H1 (cell line): ENCODE data around the gene NOL9. TPM values are rescaled to one million over a fixed set of nuclear protein-coding genes. Genes with fewer than 3 reads are reported as not detected.

Source experiments
- CTCF ChIA-PET: fragments of 300-600 bp; sonication (Branson Sonifier 250); formaldehyde crosslinking; loops from one replicate; lab custom pipeline; 2021; ENCODE audit not compliant: partially characterized antibody; lab: Charles Lee
- POLR2A ChIA-PET: fragments of 300-600 bp; sonication (Branson Sonifier 250); formaldehyde crosslinking; loops from one replicate; lab custom pipeline; 2021; ENCODE audit warnings: inconsistent platforms; ENCODE audit not compliant: partially characterized antibody; lab: Charles Lee
- DNase-seq, 2 experiments: peaks; one replicate each; pipeline versions ENCODE4 v3.0.0 to v3.0.0-alpha.2; 2010 to 2022; ENCODE audit warnings: low spot score in 2 of 2, low read depth in 1 of 2, mixed read lengths in 1 of 2
- FAIRE-seq: peaks from 2 replicates; lab custom pipeline; 2011; peaks lifted over from hg19 to GRCh38; lab: Jason Lieb, UNC
- H2AFZ ChIP-seq: 2 replicates; pipeline ENCODE4 v1.8.1; 2012; ENCODE audit warnings: low read length, inconsistent platforms
- H2AK5ac ChIP-seq: 2 replicates; pipeline ENCODE4 v1.6.1; 2013; ENCODE audit warnings: low read depth, low read length
- H2BK120ac ChIP-seq: replicated peaks from 2 replicates; pipeline ENCODE3; 2013; ENCODE audit warnings: low read depth, low read length, inconsistent platforms
- H2BK12ac ChIP-seq: 2 replicates; pipeline ENCODE4 v1.6.1; 2013; ENCODE audit warnings: low read depth, low read length
- H2BK15ac ChIP-seq: 2 replicates; pipeline ENCODE4 v1.6.1; 2013; ENCODE audit warnings: low read length
- H2BK20ac ChIP-seq: 2 replicates; pipeline ENCODE4 v1.6.1; 2013; ENCODE audit warnings: low read length
- H2BK5ac ChIP-seq: 2 replicates; pipeline ENCODE4 v1.6.1; 2013; ENCODE audit warnings: low read depth, low read length
- H3K14ac ChIP-seq: 2 replicates; pipeline ENCODE4 v1.6.1; 2013; ENCODE audit warnings: inconsistent platforms; ENCODE audit not compliant: insufficient read length
- H3K18ac ChIP-seq: 2 replicates; pipeline ENCODE4 v1.6.1; 2013; ENCODE audit warnings: low read length; ENCODE audit errors: extremely low read depth
- H3K23ac ChIP-seq: 2 replicates; pipeline ENCODE4 v1.6.1; 2013; ENCODE audit warnings: inconsistent platforms; ENCODE audit not compliant: insufficient read length
- H3K23me2 ChIP-seq: 2 replicates; pipeline ENCODE4 v1.6.1; 2013; ENCODE audit warnings: low read depth, low read length
- H3K27ac ChIP-seq: 2 replicates; pipeline ENCODE4 v1.6.1; 2011; ENCODE audit warnings: low read depth, low read length, inconsistent platforms
- H3K27me3 ChIP-seq, 4 experiments: replicated peaks in 1 of 4; 1 replicate in 1 of 4; 2 replicates in 3 of 4; pipeline versions ENCODE4 v1.6.1 to v1.8.1; 2011 to 2013; ENCODE audit warnings: low read length in 3 of 4, mild to moderate bottlenecking in 3 of 4, inconsistent platforms in 2 of 4, mixed read lengths in 2 of 4, moderate library complexity in 1 of 4; ENCODE audit not compliant: control insufficient read depth in 3 of 4, insufficient read depth in 3 of 4; ENCODE audit errors: extremely low read depth in 1 of 4
- H3K36me3 ChIP-seq, 4 experiments: 2 replicates each; pipeline versions ENCODE4 v1.6.1 to v1.8.1; 2011 to 2013; ENCODE audit warnings: mild to moderate bottlenecking in 4 of 4, low read length in 3 of 4, moderate library complexity in 2 of 4, control low read depth in 1 of 4, inconsistent platforms in 1 of 4; ENCODE audit not compliant: insufficient read depth in 4 of 4, control insufficient read depth in 2 of 4
- H3K4ac ChIP-seq: replicated peaks from 2 replicates; pipeline ENCODE3; 2013; ENCODE audit warnings: low read length, low read depth, mixed read lengths, inconsistent platforms; ENCODE audit not compliant: insufficient read length
- H3K4me1 ChIP-seq, 4 experiments: replicated peaks in 1 of 4; 1 replicate in 1 of 4; 2 replicates in 3 of 4; pipeline versions ENCODE4 v1.6.1 to v1.8.1; 2011 to 2013; ENCODE audit warnings: low read length in 3 of 4, inconsistent platforms in 2 of 4, mixed read lengths in 1 of 4; ENCODE audit not compliant: insufficient read depth in 4 of 4, control insufficient read depth in 3 of 4
- H3K4me2 ChIP-seq, 2 experiments: 2 replicates each; pipeline versions ENCODE4 v1.6.1 to v1.8.1; 2011 to 2013; ENCODE audit warnings: low read depth in 2 of 2, low read length in 2 of 2, control low read depth in 1 of 2, inconsistent platforms in 1 of 2, mild to moderate bottlenecking in 1 of 2; ENCODE audit not compliant: insufficient read depth in 1 of 2
- H3K4me3 ChIP-seq, 4 experiments: fragments of 200-600, 300-600 bp in 1 of 4; sonication (generic), shearing (Covaris generic), sonication (Bioruptor Twin) in 1 of 4; 2 replicates each; pipeline versions ENCODE4 v1.5.1 to v1.8.1; 2011 to 2016; ENCODE audit warnings: low read length in 4 of 4, low read depth in 3 of 4, control low read depth in 2 of 4, inconsistent platforms in 2 of 4, mild to moderate bottlenecking in 2 of 4, mixed read lengths in 1 of 4, moderate library complexity in 1 of 4; ENCODE audit not compliant: insufficient read depth in 2 of 4; ENCODE audit errors: extremely low read depth in 1 of 4
- H3K56ac ChIP-seq: replicated peaks from 2 replicates; pipeline ENCODE3; 2013; ENCODE audit warnings: low read depth, mild to moderate bottlenecking, mixed read lengths, low read length, inconsistent platforms; ENCODE audit not compliant: insufficient read length
- H3K79me1 ChIP-seq: 2 replicates; pipeline ENCODE4 v1.6.1; 2013; ENCODE audit warnings: low read depth, low read length, control low read depth
- H3K79me2 ChIP-seq, 2 experiments: 2 replicates each; pipeline versions ENCODE4 v1.6.1 to v1.8.1; 2012 to 2013; ENCODE audit warnings: low read length in 2 of 2, mild to moderate bottlenecking in 2 of 2, inconsistent platforms in 1 of 2; ENCODE audit not compliant: insufficient read depth in 2 of 2, control insufficient read depth in 1 of 2
- H3K9ac ChIP-seq, 4 experiments: replicated peaks in 1 of 4; 1 replicate in 1 of 4; 2 replicates in 3 of 4; pipeline versions ENCODE4 v1.6.1 to v1.8.1; 2011 to 2013; ENCODE audit warnings: low read depth in 3 of 4, low read length in 3 of 4, control low read depth in 2 of 4, mild to moderate bottlenecking in 2 of 4, moderate library complexity in 2 of 4, inconsistent platforms in 1 of 4; ENCODE audit errors: extremely low read depth in 1 of 4
- H3K9me3 ChIP-seq, 2 experiments: 2 replicates each; pipeline versions ENCODE4 v1.6.1 to v1.8.1; 2012 to 2013; ENCODE audit warnings: mild to moderate bottlenecking in 2 of 2, moderate library complexity in 2 of 2, control low read depth in 1 of 2, inconsistent platforms in 1 of 2, low read depth in 1 of 2, low read length in 1 of 2, mixed read lengths in 1 of 2; ENCODE audit not compliant: insufficient read depth in 2 of 2
- H4K20me1 ChIP-seq, 2 experiments: replicated peaks in 1 of 2; 2 replicates each; pipeline versions ENCODE3 to v1.8.1; 2011 to 2013; ENCODE audit warnings: inconsistent platforms in 2 of 2, low read length in 2 of 2, mild to moderate bottlenecking in 1 of 2; ENCODE audit not compliant: insufficient read depth in 2 of 2, control insufficient read depth in 1 of 2
- H4K5ac ChIP-seq: 2 replicates; pipeline ENCODE4 v1.6.1; 2013; ENCODE audit warnings: low read length, low read depth, mixed read lengths, inconsistent platforms; ENCODE audit not compliant: insufficient read length
- H4K8ac ChIP-seq: 2 replicates; pipeline ENCODE4 v1.8.0; 2013; ENCODE audit warnings: mild to moderate bottlenecking, moderate library complexity, low read length, inconsistent platforms; ENCODE audit not compliant: insufficient read depth; ENCODE audit errors: extremely low read depth
- H4K91ac ChIP-seq: replicated peaks from 2 replicates; pipeline ENCODE3; 2013; ENCODE audit warnings: low read length, mixed read lengths, inconsistent platforms; ENCODE audit not compliant: insufficient read length
- ASH2L ChIP-seq: fragments of 200-600, 300-600 bp; sonication (generic); IDR thresholded peaks from one replicate; pipeline ENCODE4 v1.7.1; 2017; ENCODE audit warnings: low read length
- ATF3 ChIP-seq: IDR thresholded peaks from 2 replicates; pipeline ENCODE4 v1.6.1; 2011; ENCODE audit warnings: low read depth, mild to moderate bottlenecking, low read length; ENCODE audit not compliant: insufficient read depth
- CEBPB ChIP-seq: IDR thresholded peaks from 2 replicates; pipeline ENCODE4 v1.6.1; 2012; ENCODE audit warnings: low read depth, low read length
- CHD1 ChIP-seq: IDR thresholded peaks from 2 replicates; pipeline ENCODE4 v1.6.1; 2012; ENCODE audit warnings: low read depth, low read length, improper control_type of control experiment
- EP300 ChIP-seq, 2 experiments: IDR thresholded peaks; 1 replicate in 1 of 2; 2 replicates in 1 of 2; pipeline ENCODE4 v1.6.1; 2011 to 2012; ENCODE audit warnings: low read depth in 2 of 2, low read length in 2 of 2, mild to moderate bottlenecking in 2 of 2, borderline replicate concordance in 1 of 2, inconsistent platforms in 1 of 2, moderate library complexity in 1 of 2
- FOSL1 ChIP-seq: IDR thresholded peaks from 2 replicates; pipeline ENCODE4 v1.6.1; 2011; ENCODE audit warnings: mild to moderate bottlenecking, low read depth, low read length, moderate library complexity; ENCODE audit not compliant: insufficient read depth
- GABPA ChIP-seq: IDR thresholded peaks from 2 replicates; pipeline ENCODE4 v1.6.1; 2011; ENCODE audit warnings: mild to moderate bottlenecking, low read length, moderate library complexity, borderline replicate concordance; ENCODE audit not compliant: insufficient read depth
- KDM5A ChIP-seq: fragments of 200-600 bp; IDR thresholded peaks from 2 replicates; pipeline ENCODE4 v1.7.1; 2012; ENCODE audit warnings: mild to moderate bottlenecking, low read length, inconsistent platforms, mixed read lengths
- MAFK ChIP-seq: IDR thresholded peaks from 2 replicates; pipeline ENCODE4 v1.6.1; 2012; ENCODE audit warnings: low read depth, mild to moderate bottlenecking, improper control_type of control experiment, low read length
- RAD21 ChIP-seq, 2 experiments: IDR thresholded peaks in 1 of 2; conservative IDR thresholded peaks in 1 of 2; 2 replicates each; pipeline ENCODE4 v1.6.1; 2011; ENCODE audit warnings: low read depth in 2 of 2, low read length in 2 of 2, improper control_type of control experiment in 1 of 2, inconsistent platforms in 1 of 2, mild to moderate bottlenecking in 1 of 2, moderate library complexity in 1 of 2
- SIRT6 ChIP-seq: IDR thresholded peaks from one replicate; pipeline ENCODE4 v1.7.1; 2012; ENCODE audit warnings: low read length, inconsistent platforms
- SP1 ChIP-seq: IDR thresholded peaks from 2 replicates; pipeline ENCODE4 v1.6.1; 2011; ENCODE audit warnings: low read depth, low read length
- TBP ChIP-seq: IDR thresholded peaks from 2 replicates; pipeline ENCODE4 v1.6.1; 2011; ENCODE audit warnings: low read depth, low read length, improper control_type of control experiment
- TCF12 ChIP-seq: IDR thresholded peaks from 2 replicates; pipeline ENCODE4 v1.6.1; 2011; ENCODE audit warnings: low read depth, mild to moderate bottlenecking, low read length
- WGBS, 2 experiments: shearing (Covaris generic) in 1 of 2; methylation state at CpG; one replicate each; pipeline versions ENCODE4 v1.1.6 to v1.1.7; 2013 to 2015; ENCODE audit warnings: low lambda C conversion rate in 2 of 2, mixed read lengths in 2 of 2, inconsistent platforms in 1 of 2, low coverage in 1 of 2, missing lambda C conversion rate in 1 of 2; ENCODE audit not compliant: insufficient replicate concordance in 2 of 2, insufficient coverage in 1 of 2, insufficient read length in 1 of 2; ENCODE audit errors: extremely low coverage in 1 of 2, missing lambda C conversion rate in 1 of 2; 5-methylcytosine and 5-hydroxymethylcytosine counted together
- polyA plus RNA-seq, 7 experiments: library from polyadenylated mRNA; depleted of rRNA in 3 of 7; stranded (reverse) in 5 of 7; unstranded in 2 of 7; fragments of >200 nt in 5 of 7; fragments of 200-250 nt in 2 of 7; gene quantifications; 1 replicate in 5 of 7; 2 replicates in 1 of 7; 4 replicates in 1 of 7; pipeline versions ENCODE4 v1.2.1 to v1.2.3, GENCODE V29; 2011 to 2013; ENCODE audit warnings: missing spikeins in 2 of 7, mixed read lengths in 2 of 7
- total RNA-seq: library from RNA; stranded (reverse); fragmentation: NEBNext Ultra II Directional; extraction: Animal tissue kit (Norgen Biotek cat#: 25700); gene quantifications from 2 replicates; pipeline ENCODE4 v1.2.1, GENCODE V29; 2021

The NOL9 gene
- total and polyA plus RNA-seq, 2 of the 8 experiments (the other 6 are each of a cell fraction or from before 2014, with no cell fraction given), result 17.1 to 38.1 TPM

- H3K27me3 ChIP-seq, result no peaks in the 10 kb centered on the region
- H3K27ac ChIP-seq, result no peak overlapping the region
- H3K79me1 ChIP-seq, result no peaks in the 10 kb centered on the region; the same call in 1 of the 2 replicates
- H3K4me2 ChIP-seq, result no peak overlapping the region
- no peak overlapping the region for H3K18ac ChIP-seq
- FAIRE-seq, result no peak
- no peaks in the 10 kb centered on the region for H3K36me3 ChIP-seq
- no peaks in the 10 kb centered on the region for H3K23me2 ChIP-seq
- H4K91ac ChIP-seq, result no peak overlapping the region
- no peak overlapping the region for H3K4ac ChIP-seq
- H3K9me3 ChIP-seq, result no peaks in the 10 kb centered on the region
- whole genome bisulfite sequencing, 2 experiments, result 95% methylated on average over 10 of the region's 10 CpGs; no CpG with 5 or more reads in 1 of the 2 experiments
- DNase-seq, result no peak
- no peaks in the 10 kb centered on the region; a peak in 3 of 7 replicates for H3K4me1 ChIP-seq
- no peak overlapping the region for H2BK20ac ChIP-seq
- H3K14ac ChIP-seq, result no peak overlapping the region
- no peak overlapping the region for H3K23ac ChIP-seq
- H4K5ac ChIP-seq, result no peak overlapping the region
- H2BK15ac ChIP-seq, result no peak overlapping the region
- ChIA-PET CTCF (interaction anchor here (1.0 to 1.3 kb wide), 3 partner anchors 14 to 89 kb away, joined by 3 to 4 read pairs (median 3); no protein-coding TSS in a partner anchor), POLR2A (no interaction called here)
- H2AFZ ChIP-seq, result no peak overlapping the region
- no peak overlapping the region for H3K4me3 ChIP-seq
- no peak overlapping the region for H2BK120ac ChIP-seq
- H2BK12ac ChIP-seq, result no peak overlapping the region
- H4K20me1 ChIP-seq, result no peaks in the 10 kb centered on the region
- no peak overlapping the region for H2AK5ac ChIP-seq
- H3K56ac ChIP-seq, result no peak overlapping the region
- peak overlapping the region; percentile 79; the same call in 1 of the 2 replicates for H4K8ac ChIP-seq
- no peaks in the 10 kb centered on the region for H3K79me2 ChIP-seq
- no peak overlapping the region for H2BK5ac ChIP-seq
- H3K9ac ChIP-seq, result no peak overlapping the region; a peak in 1 of 7 replicates
- TF ChIP-seq CEBPB (no peak), ATF3 (no peak), TCF12 (no peak), SIRT6 (no peak), TBP (no peak), ASH2L (no peak), CHD1 (no peak), EP300 (IDR thresholded peaks at IDR 0.05; ENCODE audit: borderline replicate concordance in 1 of 2, low read depth in 2 of 2, low read length in 2 of 2) (no peak), MAFK (no peak), FOSL1 (no peak), SP1 (no peak), RAD21 (IDR thresholded peaks at IDR 0.05 in 1 of 2, conservative IDR thresholded peaks at IDR 0.05 in 1 of 2; ENCODE audit: low read depth in 2 of 2, low read length in 2 of 2) (no peak), KDM5A (no peak), GABPA (no peak)
Measured at GRCh38 chr1:6509919-6510291, 44.4 kb downstream of the NOL9 start.
